NCI-H2107 (cell line): ENCODE data around the gene ZNF57.
"Not testable (repeated sequence)": the region's sequence is repeated elsewhere in the genome, so short reads cannot be mapped to it uniquely, and the experiment has no call there.

Experiments used
- DNase-seq: peaks from one replicate; lab custom pipeline; 2025; lab: John Stamatoyannopoulos, UW

The ZNF57 gene

DNA sequence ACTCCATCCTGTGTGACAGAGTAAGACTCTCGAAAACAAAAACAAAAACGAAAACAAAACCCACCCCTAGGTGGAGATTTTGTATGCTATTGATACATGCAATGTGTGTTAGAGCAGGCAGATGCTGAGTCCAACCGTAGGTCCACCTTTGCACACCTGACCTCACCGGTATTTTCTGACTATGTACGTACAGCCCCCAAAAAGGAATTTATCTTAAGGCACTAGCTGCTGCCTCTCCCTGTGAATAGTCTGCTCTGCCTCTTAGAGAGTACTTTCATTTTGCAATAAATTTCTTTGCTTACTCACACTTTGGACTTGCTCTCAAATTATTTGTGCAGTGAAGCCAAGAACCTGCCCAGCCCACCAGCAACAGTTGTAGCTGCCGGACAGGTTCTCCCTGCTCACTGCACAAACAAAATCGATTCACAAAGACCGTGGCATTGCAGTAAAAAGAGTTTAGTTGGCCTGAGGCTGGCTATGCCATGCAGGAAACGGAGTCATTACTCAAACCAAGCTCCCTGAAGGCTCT is 52.3 kb downstream of the ZNF57 start:
- DNase-seq = no peak

DNA sequence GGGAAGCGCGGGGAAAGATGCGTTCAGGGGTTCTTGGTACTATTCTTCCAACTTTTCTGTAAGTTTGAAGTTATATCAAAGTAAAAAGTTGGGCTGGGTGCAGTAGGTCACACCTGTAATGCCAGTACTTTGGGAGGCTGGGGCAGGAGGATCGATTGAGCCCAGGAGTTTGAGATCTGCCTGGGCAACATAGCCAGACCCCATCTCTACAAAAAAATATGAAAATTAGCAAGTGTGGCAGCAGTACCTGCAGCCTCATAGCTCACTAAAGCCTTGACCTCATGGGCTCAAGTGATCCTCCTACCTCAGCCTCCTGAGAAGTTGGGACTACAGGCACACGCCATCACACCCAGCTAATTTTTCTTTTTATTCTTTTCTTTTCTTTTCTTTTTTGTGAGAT is 56.4 kb downstream of the ZNF57 start:
- no peak for DNase-seq

DNA sequence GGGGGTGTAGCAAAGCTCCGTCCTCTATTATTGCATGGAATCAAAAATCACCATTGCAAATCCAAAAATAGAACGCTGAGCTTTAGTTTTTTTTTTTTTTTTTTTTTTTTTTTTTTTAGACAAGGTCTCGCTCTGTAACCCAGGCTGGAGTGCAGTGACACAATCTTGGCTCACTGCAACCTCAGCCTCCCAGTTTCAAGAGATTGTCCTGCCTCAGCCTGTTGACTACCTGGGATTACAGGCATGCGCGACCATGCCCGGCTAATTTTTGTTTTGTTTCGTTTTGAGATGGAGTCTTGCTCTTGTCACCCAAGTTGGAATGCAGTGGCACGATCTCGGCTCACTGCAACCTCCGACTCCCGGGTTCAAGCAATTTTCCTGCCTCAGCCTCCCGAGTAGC is 59.4 kb downstream of the ZNF57 start:
- no peak for DNase-seq

DNA sequence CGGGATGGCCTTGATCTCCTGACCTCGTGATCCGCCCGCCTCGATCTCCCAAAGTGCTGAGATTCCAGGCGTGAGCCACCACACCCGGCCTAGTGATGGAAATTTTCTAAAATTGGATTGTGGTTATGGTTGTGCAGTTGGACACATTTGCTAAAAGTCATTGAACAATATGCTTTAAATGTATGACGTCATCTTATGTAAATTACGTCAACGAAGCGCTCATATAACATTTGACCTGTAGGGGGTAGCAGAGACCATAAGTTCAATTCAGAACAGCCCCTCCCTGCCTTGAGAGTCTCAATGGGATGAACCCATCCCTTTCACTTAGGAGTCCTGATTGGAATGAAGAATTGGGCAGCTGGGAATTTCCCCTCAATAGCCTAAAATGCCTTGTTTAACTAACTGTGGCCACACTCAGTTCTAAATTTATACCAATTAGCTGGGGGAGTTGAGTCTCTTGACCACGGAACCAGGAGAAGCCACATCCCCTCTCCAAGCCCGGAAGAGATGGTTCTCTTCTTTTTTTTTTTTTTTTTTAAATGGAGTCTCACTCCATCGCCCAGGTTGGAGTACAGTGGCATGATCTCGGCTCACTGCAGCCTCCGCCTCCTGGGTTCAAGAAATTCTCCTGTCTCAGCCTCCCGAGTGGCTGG is 61.4 kb downstream of the ZNF57 start:
- DNase-seq = peak; percentile 77

DNA sequence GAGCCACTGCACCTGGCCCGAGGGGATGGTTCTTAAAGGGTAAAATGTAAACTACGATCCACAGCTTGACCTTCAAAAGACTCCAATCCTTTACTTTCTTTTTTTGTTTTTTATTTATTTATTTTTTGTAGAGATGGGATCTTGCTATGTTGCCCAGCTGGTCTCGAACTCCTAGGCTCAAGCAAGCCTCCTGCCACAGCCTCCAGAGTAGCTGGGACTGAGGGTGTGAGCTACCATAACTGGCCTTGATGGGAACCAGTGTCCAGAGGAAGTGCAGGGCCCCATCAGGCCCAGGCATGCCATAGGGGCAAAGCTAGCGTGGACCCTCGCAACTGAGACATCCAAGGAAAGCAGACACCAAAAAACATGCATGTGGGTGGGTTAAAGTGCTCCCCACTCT is 62.4 kb downstream of the ZNF57 start:
- no peak for DNase-seq

DNA sequence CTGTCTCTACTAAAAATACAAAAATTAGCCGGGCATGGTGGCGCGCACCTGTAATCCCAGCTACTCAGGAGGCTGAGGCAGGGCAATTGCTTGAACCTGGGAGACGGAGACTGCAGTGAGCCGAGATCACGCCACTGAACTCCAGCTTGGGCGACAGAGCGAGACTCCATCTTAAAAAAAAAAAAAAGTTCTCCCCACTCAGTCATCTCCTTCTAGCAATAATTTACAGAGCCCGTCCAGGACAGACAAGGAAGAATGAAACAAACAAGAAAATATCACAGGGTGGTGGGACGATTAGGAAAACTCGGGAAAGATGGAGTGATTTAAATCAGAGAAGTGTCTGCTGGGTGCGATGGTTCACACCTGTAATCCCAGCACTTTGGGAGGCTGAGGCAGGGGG is 62.9 kb downstream of the ZNF57 start:
- DNase-seq = not testable (repeated sequence)

DNA sequence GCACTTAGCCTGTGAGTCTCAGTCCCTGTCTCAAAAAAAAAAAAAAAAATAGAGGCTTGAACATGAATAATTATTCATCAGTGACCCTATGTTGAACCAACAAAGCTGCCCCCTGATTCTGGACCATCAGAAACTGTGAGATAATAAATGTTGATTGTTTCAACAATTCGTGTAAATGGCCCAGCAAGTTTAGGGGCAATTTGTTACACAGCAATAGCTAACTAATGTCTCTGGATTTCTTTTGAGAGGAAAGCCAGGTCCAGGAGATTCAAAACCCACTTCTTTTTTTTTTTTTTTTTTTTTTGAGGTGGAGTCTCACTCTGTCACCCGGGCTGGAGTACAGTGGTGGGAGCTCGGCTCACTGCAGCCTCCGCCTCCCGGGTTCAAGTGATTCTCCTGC is 64.1 kb downstream of the ZNF57 start:
- no peak for DNase-seq

DNA sequence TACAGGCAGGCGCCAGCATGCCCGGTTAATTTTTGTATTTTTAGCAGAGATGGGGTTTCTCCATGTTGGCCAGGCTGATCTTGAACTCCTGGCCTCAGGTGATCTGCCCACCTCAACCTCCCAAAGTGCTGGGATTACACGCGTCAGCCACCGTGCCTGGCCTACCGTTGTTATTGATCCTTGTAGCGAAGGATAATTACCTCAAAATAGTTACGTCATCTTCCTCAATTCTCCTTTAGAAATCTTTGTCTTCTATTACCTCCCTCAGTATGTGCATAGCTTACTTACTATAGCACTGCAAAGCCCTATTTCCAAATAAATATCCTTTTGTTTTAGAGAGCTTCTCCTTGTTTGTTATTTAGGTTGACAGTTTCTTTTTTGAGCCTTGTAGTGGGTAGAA is 67.2 kb downstream of the ZNF57 start:
- no peak for DNase-seq
